IMR-90 (cell line): ENCODE measurements around the gene SV2B. TPM values are rescaled to one million over a fixed set of nuclear protein-coding genes. Genes with fewer than 3 reads are reported as not detected.

Experiments
- ATAC-seq: fragments of 200-7000 bp; cut with Tn5 transposase; 2 replicates; pipeline ENCODE4 v1.9.1; 2020; ENCODE audit warnings: low read depth, mild to moderate bottlenecking, moderate library complexity
- BruUV-seq: library from RNA; stranded (reverse); fragments of 400-500 nt; replicated peaks from 2 replicates; lab custom pipeline; 2021; lab: Mats Ljungman, UMichigan
- CTCF ChIA-PET: fragments of 300-600 bp; formaldehyde crosslinking; extraction: SDS; loops from one replicate; lab custom pipeline; 2021; ENCODE audit warnings: antibody characterized with exemption; lab: Yijun Ruan, JAX
- POLR2A ChIA-PET: fragments of 300-600 bp; sonication (Branson Sonifier 250); formaldehyde crosslinking; loops from one replicate; lab custom pipeline; 2022; ENCODE audit warnings: antibody characterized with exemption; ENCODE audit not compliant: unreplicated experiment; lab: Charles Lee
- DNase-seq: peaks from one replicate; pipeline ENCODE4 v3.0.0; 2013
- H2AFZ ChIP-seq: replicated peaks from 2 replicates; pipeline ENCODE3; 2013; ENCODE audit warnings: low read length, mild to moderate bottlenecking; ENCODE audit not compliant: poor library complexity
- H2AK5ac ChIP-seq: 2 replicates; pipeline ENCODE4 v1.6.1; 2013; ENCODE audit warnings: low read depth, low read length, inconsistent platforms
- H2AK9ac ChIP-seq: replicated peaks from 2 replicates; pipeline ENCODE3; 2013; ENCODE audit warnings: mild to moderate bottlenecking, low read depth, low read length, moderate library complexity; ENCODE audit not compliant: poor library complexity
- H2BK120ac ChIP-seq: 2 replicates; pipeline ENCODE4 v1.6.1; 2013; ENCODE audit warnings: low read depth, low read length, inconsistent platforms
- H2BK15ac ChIP-seq: 3 replicates; pipeline ENCODE4 v1.6.1; 2013; ENCODE audit warnings: low read depth, low read length, inconsistent platforms
- H2BK20ac ChIP-seq: 2 replicates; pipeline ENCODE4 v1.6.1; 2013; ENCODE audit warnings: low read depth, mild to moderate bottlenecking, inconsistent platforms, low read length, moderate library complexity
- H2BK5ac ChIP-seq: 2 replicates; pipeline ENCODE4 v1.6.1; 2013; ENCODE audit warnings: mild to moderate bottlenecking, low read depth, low read length, inconsistent platforms; ENCODE audit not compliant: poor library complexity, severe bottlenecking
- H3K14ac ChIP-seq: replicated peaks from 2 replicates; pipeline ENCODE4 v1.6.1; 2013; ENCODE audit warnings: low read depth, low read length, inconsistent platforms
- H3K18ac ChIP-seq: 2 replicates; pipeline ENCODE4 v1.6.1; 2013; ENCODE audit warnings: low read depth, low read length, control low read depth
- H3K23ac ChIP-seq: 2 replicates; pipeline ENCODE4 v1.6.1; 2013; ENCODE audit warnings: low read depth, low read length, inconsistent platforms
- H3K27ac ChIP-seq: 2 replicates; pipeline ENCODE4 v1.5.1; 2013; ENCODE audit warnings: mild to moderate bottlenecking, control low read depth, low read length; ENCODE audit not compliant: insufficient read depth
- H3K27me3 ChIP-seq: 2 replicates; pipeline ENCODE4 v1.6.1; 2013; ENCODE audit warnings: low read length; ENCODE audit not compliant: control insufficient read depth, insufficient read depth
- H3K36me3 ChIP-seq: 2 replicates; pipeline ENCODE4 v1.6.1; 2013; ENCODE audit warnings: low read length, mixed read lengths; ENCODE audit not compliant: control insufficient read depth, insufficient read depth
- H3K4ac ChIP-seq: 2 replicates; pipeline ENCODE4 v1.6.1; 2013; ENCODE audit warnings: low read depth, low read length, inconsistent platforms
- H3K4me1 ChIP-seq: 2 replicates; pipeline ENCODE4 v1.6.1; 2013; ENCODE audit warnings: low read length, mixed read lengths; ENCODE audit not compliant: control insufficient read depth, insufficient read depth
- H3K4me2 ChIP-seq: 2 replicates; pipeline ENCODE4 v1.6.1; 2013; ENCODE audit warnings: low read depth, mild to moderate bottlenecking, control low read depth, low read length, moderate library complexity
- H3K4me3 ChIP-seq: 2 replicates; pipeline ENCODE4 v1.5.1; 2013; ENCODE audit warnings: low read depth, mild to moderate bottlenecking, control low read depth, low read length, moderate library complexity; ENCODE audit not compliant: insufficient read depth
- H3K56ac ChIP-seq: 2 replicates; pipeline ENCODE4 v1.6.1; 2013; ENCODE audit warnings: low read length, inconsistent platforms; ENCODE audit not compliant: insufficient read depth; ENCODE audit errors: extremely low read depth
- H3K79me1 ChIP-seq, 2 experiments: 2 replicates each; pipeline ENCODE4 v1.6.1; 2013; ENCODE audit warnings: low read length in 2 of 2, inconsistent platforms in 1 of 2, low read depth in 1 of 2
- H3K9ac ChIP-seq: 2 replicates; pipeline ENCODE4 v1.6.1; 2013; ENCODE audit warnings: low read depth, low read length, control low read depth
- H3K9me1 ChIP-seq: 2 replicates; pipeline ENCODE4 v1.6.1; 2013; ENCODE audit warnings: low read length, inconsistent platforms; ENCODE audit not compliant: insufficient read depth
- H3K9me3 ChIP-seq: 2 replicates; pipeline ENCODE4 v1.6.1; 2013; ENCODE audit warnings: low read length; ENCODE audit not compliant: control insufficient read depth, insufficient read depth
- H4K20me1 ChIP-seq: 2 replicates; pipeline ENCODE4 v1.6.1; 2013; ENCODE audit warnings: low read length, inconsistent platforms; ENCODE audit not compliant: insufficient read depth
- H4K5ac ChIP-seq: 2 replicates; pipeline ENCODE4 v1.6.1; 2013; ENCODE audit warnings: mild to moderate bottlenecking, low read depth, low read length, control low read depth
- H4K8ac ChIP-seq, 2 experiments: 2 replicates each; pipeline ENCODE4 v1.6.1; 2013; ENCODE audit warnings: low read depth in 2 of 2, low read length in 2 of 2, control low read depth in 1 of 2, inconsistent platforms in 1 of 2
- H4K91ac ChIP-seq: 2 replicates; pipeline ENCODE4 v1.6.1; 2013; ENCODE audit warnings: low read depth, low read length, inconsistent platforms; ENCODE audit not compliant: insufficient read depth
- CEBPB ChIP-seq: IDR thresholded peaks from 2 replicates; pipeline ENCODE4 v1.6.1; 2012; ENCODE audit warnings: low read depth, low read length, improper control_type of control experiment
- CHD1 ChIP-seq: IDR thresholded peaks from 2 replicates; pipeline ENCODE4 v1.6.1; 2012; ENCODE audit warnings: low read depth, low read length, improper control_type of control experiment
- FOS ChIP-seq: fragments of 150-350 bp; IDR thresholded peaks from 2 replicates; pipeline ENCODE4 v1.6.1; 2016; ENCODE audit warnings: low read depth, low read length
- MAFK ChIP-seq: IDR thresholded peaks from 2 replicates; pipeline ENCODE4 v1.6.1; 2012; ENCODE audit warnings: low read depth, low read length, improper control_type of control experiment
- MAZ ChIP-seq: IDR thresholded peaks from 2 replicates; pipeline ENCODE4 v1.6.1; 2012; ENCODE audit warnings: low read depth, mild to moderate bottlenecking, low read length, improper control_type of control experiment, moderate library complexity, borderline replicate concordance
- NFE2L2 ChIP-seq: fragments of 150-350 bp; IDR thresholded peaks from 2 replicates; pipeline ENCODE4 v1.6.1; 2016; ENCODE audit warnings: low read depth, mild to moderate bottlenecking, low read length
- POLR2A ChIP-seq: IDR thresholded peaks from 2 replicates; pipeline ENCODE4 v1.6.1; 2012; ENCODE audit warnings: mild to moderate bottlenecking, low read depth, low read length
- RAD21 ChIP-seq: IDR thresholded peaks from 2 replicates; pipeline ENCODE4 v1.6.1; 2012; ENCODE audit warnings: low read length, improper control_type of control experiment
- RCOR1 ChIP-seq: IDR thresholded peaks from 2 replicates; pipeline ENCODE4 v1.6.1; 2012; ENCODE audit warnings: mild to moderate bottlenecking, low read length, improper control_type of control experiment; ENCODE audit not compliant: insufficient replicate concordance
- SMC3 ChIP-seq: fragments of 150-350 bp; IDR thresholded peaks from 2 replicates; pipeline ENCODE4 v1.6.1; 2016; ENCODE audit warnings: low read depth, mild to moderate bottlenecking, antibody characterized with exemption, low read length, moderate library complexity
- USF2 ChIP-seq: fragments of 150-350 bp; IDR thresholded peaks from 2 replicates; pipeline ENCODE4 v1.6.1; 2017; ENCODE audit warnings: mild to moderate bottlenecking, antibody characterized with exemption, low read length, low read depth
- WGBS, 2 experiments: methylation state at CpG; one replicate each; pipeline versions ENCODE4 v1.1.5 to v1.1.7; 2013; ENCODE audit warnings: missing lambda C conversion rate in 2 of 2; ENCODE audit not compliant: insufficient read length in 1 of 2; ENCODE audit errors: extremely low coverage in 2 of 2; 5-methylcytosine and 5-hydroxymethylcytosine counted together
- dilution Hi-C: fragments of 300-500 bp; cut with HindIII; formaldehyde crosslinking; loops from one replicate; pipeline ENCODE4 v1.14.3; 2018; ENCODE audit warnings: low sequenced_read_pairs; ENCODE audit not compliant: unreplicated experiment
- in situ Hi-C: fragments of 300-500 bp; cut with MboI; formaldehyde crosslinking; loops from 3 replicates; pipeline ENCODE4 v1.14.3; 2019; ENCODE audit warnings: low sequenced_read_pairs, inconsistent platforms, mixed read lengths
- intact Hi-C: fragments of 100-400 bp; cut with micrococcal nuclease; formaldehyde crosslinking; loops from 2 replicates; pipeline ENCODE4 v1.10.0; 2022
- polyA plus RNA-seq, 3 experiments: library from polyadenylated mRNA; depleted of rRNA; stranded (reverse); fragments of >200 nt; gene quantifications; 2 replicates each; pipeline ENCODE4 v1.2.3, GENCODE V29; 2012; ENCODE audit warnings: low replicate concordance in 1 of 3
- total RNA-seq: library from RNA; depleted of rRNA; stranded (reverse); fragments of >200 nt; gene quantifications from 2 replicates; pipeline ENCODE4 v1.2.3, GENCODE V29; 2012
- TF ChIP-seq, protein P1 (sequence below): fragments of 150-350 bp; IDR thresholded peaks from 2 replicates; pipeline ENCODE4 v1.6.1; 2016; ENCODE audit warnings: low read depth, mild to moderate bottlenecking, low read length, moderate library complexity, borderline replicate concordance

The SV2B gene
- total and polyA plus RNA-seq, 2 of the 4 experiments (the other 2 are of a cell fraction), result not detected

DNA sequence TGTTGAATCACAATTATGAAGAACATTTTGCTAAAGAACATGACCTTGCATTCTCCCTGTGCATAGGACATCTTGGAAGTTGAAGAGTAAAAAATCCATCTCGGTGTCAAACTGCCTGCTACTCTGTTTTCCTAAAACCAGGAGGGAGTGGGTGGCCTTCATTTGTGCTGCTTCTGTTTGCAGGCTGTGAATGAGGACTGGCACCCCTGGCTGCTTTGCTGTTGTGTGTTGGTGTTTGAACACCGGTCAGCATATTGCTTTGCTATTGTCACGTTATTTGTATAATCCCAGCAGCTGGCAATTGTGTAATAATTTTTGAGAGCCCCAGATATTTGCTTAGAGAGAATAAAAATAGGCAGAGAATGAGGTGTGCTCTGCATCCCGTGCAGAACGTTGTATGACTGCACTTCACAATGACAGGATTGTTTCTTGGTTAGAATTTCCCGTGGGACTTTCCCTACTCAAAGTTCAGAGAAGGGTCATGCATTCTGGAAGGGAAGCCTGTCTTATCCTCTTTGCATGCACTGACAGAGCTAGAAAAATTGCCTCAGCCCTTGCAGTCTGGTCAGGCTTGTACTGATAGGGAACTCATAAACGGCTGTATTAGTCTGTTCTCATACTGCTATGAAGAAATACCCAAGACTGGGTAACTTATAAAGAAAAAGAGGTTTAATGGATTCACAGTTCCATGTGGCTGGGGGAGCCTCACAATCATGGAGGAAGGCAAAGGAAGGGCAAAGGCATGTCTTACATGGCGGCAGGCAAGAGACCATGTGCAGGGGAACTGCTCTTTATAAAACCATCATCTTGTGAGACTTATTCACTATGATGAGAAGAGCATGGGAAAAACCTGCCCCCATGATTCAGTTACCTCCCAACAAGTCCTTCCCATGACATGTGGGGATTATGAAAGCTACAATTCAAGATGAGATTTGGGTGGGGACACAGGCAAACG lies 16.3 kb downstream of the SV2B start:
- H3K79me1 ChIP-seq, result no peaks in the 10 kb centered on the region
- H3K14ac ChIP-seq, result no peak overlapping the region
- 40% methylated on average over 5 of the region's 9 CpGs; no CpG with 5 or more reads in 1 of the 2 experiments for WGBS, 2 experiments
- ATAC-seq, result no peak
- TF ChIP-seq NFE2L2, result no peak
- TF ChIP-seq RAD21, result no peak
- no peak for TF ChIP-seq MAZ
- TF ChIP-seq MAFK, result no peak
- TF ChIP-seq, protein P1, sequence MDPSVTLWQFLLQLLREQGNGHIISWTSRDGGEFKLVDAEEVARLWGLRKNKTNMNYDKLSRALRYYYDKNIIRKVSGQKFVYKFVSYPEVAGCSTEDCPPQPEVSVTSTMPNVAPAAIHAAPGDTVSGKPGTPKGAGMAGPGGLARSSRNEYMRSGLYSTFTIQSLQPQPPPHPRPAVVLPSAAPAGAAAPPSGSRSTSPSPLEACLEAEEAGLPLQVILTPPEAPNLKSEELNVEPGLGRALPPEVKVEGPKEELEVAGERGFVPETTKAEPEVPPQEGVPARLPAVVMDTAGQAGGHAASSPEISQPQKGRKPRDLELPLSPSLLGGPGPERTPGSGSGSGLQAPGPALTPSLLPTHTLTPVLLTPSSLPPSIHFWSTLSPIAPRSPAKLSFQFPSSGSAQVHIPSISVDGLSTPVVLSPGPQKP, result no peak
- TF ChIP-seq POLR2A, result no peak
- no peak for TF ChIP-seq CHD1
- no peak for TF ChIP-seq SMC3
- no peak for TF ChIP-seq RCOR1
- no peak for TF ChIP-seq CEBPB
- TF ChIP-seq FOS, result no peak
- no peak for TF ChIP-seq USF2
- dilution Hi-C loops (no loop called here), intact Hi-C loops (no loop called here), in situ Hi-C loops (no loop called here)
- H3K4me3 ChIP-seq, result no peak overlapping the region
- no peak overlapping the region for H2BK15ac ChIP-seq
- H3K4me2 ChIP-seq, result no peak overlapping the region
- no peak overlapping the region for H2BK120ac ChIP-seq
- H3K27me3 ChIP-seq, result peaks cover 3% of the 10 kb centered on the region
- H3K4me1 ChIP-seq, result no peaks in the 10 kb centered on the region
- H3K9ac ChIP-seq, result no peak overlapping the region
- no peak overlapping the region for H3K4ac ChIP-seq
- no peak overlapping the region for H2AK5ac ChIP-seq
- H2AK9ac ChIP-seq, result no peak overlapping the region
- no peak overlapping the region for H3K18ac ChIP-seq
- CTCF ChIA-PET, result no interaction called here
- no peaks in the 10 kb centered on the region for H3K9me1 ChIP-seq
- H2BK5ac ChIP-seq, result no peak overlapping the region
- H4K91ac ChIP-seq, result no peak overlapping the region
- H3K27ac ChIP-seq, result no peak overlapping the region
- no peak overlapping the region for H3K56ac ChIP-seq
- no TSS peak for BruUV-seq
- no peak overlapping the region for H2BK20ac ChIP-seq
- no peak overlapping the region for H3K23ac ChIP-seq
- POLR2A ChIA-PET, result no interaction called here
- no peaks in the 10 kb centered on the region for H3K36me3 ChIP-seq
- H2AFZ ChIP-seq, result no peak overlapping the region
- no peaks in the 10 kb centered on the region for H4K20me1 ChIP-seq
- no peaks in the 10 kb centered on the region for H3K9me3 ChIP-seq
- no peak for DNase-seq
- H4K8ac ChIP-seq, result no peak overlapping the region
- no peak overlapping the region for H4K5ac ChIP-seq
